ENCODE measurements around the gene RFXANK. TPM values are rescaled to one million over a fixed set of nuclear protein-coding genes. Genes with fewer than 3 reads are reported as not detected.

RFXANK gene
- total RNA-seq, 3 donors from 2014 or later (not counting 1 experiment from before 2014, with no cell fraction given), result 50.1 to 67.5 (median 66.0) TPM

DNA sequence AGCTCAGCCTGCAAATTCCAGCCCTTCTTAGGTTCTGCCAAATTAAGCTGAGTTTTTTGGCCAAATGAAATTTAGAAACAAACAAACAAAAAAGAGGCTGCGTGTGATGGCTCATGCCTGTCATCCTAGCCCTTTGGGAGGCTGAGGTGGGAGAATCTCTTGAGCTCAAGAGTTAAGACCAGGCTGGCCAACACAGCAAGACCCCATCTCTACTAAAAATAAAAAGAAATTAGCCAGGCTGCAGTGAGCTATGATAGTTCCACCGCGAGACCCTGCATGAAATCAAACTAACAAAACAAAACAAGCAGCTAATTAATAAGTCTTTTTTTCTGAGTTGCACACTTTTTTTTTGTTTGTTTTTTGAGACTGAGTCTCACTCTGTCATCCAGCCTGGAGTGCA, 37.6 kb downstream of the RFXANK start:
- Histone ChIP-seq H3K9me3 (ENCODE audit: control insufficient read depth, insufficient read depth, low read length) (peaks cover 14% of the 10 kb centered on the region), H3K4me1 (ENCODE audit: control insufficient read depth, insufficient read depth, low read length) (peaks cover 8% of the 10 kb centered on the region), H3K27ac (ENCODE audit: low read length) (no peak overlapping the region), H3K36me3 (ENCODE audit: control insufficient read depth, insufficient read depth, low read length) (no peaks in the 10 kb centered on the region), H3K27me3 (ENCODE audit: control insufficient read depth, insufficient read depth, low read length) (peaks cover 5% of the 10 kb centered on the region), H3K4me3 (ENCODE audit: low read length) (no peak overlapping the region)
- H3K36me3 Mint-ChIP-seq, result no peaks in the 10 kb centered on the region
- no peak for ATAC-seq
- peaks cover 0 to 6% of the 10 kb centered on the region in 2 donors for H3K27me3 Mint-ChIP-seq (ENCODE audit: low read depth in 2 of 2)
- 82% methylated on average over 2 of the region's 3 CpGs for WGBS (ENCODE audit: insufficient coverage)
- intact Hi-C loops (cut with micrococcal nuclease), result no loop called here
- H3K27ac Mint-ChIP-seq, result no peak overlapping the region
- no peaks in the 10 kb centered on the region for H3K9me3 Mint-ChIP-seq
- TF ChIP-seq, protein P1, sequence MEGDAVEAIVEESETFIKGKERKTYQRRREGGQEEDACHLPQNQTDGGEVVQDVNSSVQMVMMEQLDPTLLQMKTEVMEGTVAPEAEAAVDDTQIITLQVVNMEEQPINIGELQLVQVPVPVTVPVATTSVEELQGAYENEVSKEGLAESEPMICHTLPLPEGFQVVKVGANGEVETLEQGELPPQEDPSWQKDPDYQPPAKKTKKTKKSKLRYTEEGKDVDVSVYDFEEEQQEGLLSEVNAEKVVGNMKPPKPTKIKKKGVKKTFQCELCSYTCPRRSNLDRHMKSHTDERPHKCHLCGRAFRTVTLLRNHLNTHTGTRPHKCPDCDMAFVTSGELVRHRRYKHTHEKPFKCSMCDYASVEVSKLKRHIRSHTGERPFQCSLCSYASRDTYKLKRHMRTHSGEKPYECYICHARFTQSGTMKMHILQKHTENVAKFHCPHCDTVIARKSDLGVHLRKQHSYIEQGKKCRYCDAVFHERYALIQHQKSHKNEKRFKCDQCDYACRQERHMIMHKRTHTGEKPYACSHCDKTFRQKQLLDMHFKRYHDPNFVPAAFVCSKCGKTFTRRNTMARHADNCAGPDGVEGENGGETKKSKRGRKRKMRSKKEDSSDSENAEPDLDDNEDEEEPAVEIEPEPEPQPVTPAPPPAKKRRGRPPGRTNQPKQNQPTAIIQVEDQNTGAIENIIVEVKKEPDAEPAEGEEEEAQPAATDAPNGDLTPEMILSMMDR (IDR thresholded peaks at IDR 0.05), result no peak
- DNase-seq, result no peak
- no peak overlapping the region for H3K4me3 Mint-ChIP-seq
- peaks cover 4 to 9% of the 10 kb centered on the region in 2 donors for H3K4me1 Mint-ChIP-seq

DNA sequence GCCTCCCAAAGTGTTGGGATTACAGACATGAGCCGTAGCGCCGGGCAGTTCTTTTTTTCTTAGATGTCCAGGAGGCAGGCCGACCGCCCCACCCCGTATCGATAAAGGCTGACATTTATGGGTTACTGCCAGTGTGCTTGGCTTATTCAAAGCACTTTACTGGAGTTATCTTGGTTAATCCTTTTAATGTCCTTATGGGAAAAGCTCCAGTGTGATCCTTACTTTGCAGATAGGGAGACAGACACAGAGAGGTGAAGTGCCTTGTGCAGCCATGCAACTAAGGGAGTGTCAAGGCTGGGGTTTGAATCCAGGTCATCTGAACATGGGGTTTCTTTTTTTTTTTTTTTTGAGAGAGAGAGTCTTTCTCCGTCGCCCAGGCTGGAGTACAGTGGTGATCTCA, 38.9 kb downstream of the RFXANK start:
- peaks cover 19% of the 10 kb centered on the region for H3K9me3 ChIP-seq (ENCODE audit: control insufficient read depth, insufficient read depth, low read length)
- DNase-seq (no peak), ATAC-seq (no peak)
- no peak overlapping the region for H3K27ac ChIP-seq (ENCODE audit: low read length)
- intact Hi-C loops (cut with micrococcal nuclease), result no loop called here
- H3K4me3 ChIP-seq (ENCODE audit: low read length), result no peak overlapping the region
- Mint-ChIP-seq H3K27me3 (ENCODE audit: low read depth in 2 of 2) (peaks cover 0 to 4% of the 10 kb centered on the region in 2 donors), H3K27ac (no peak overlapping the region), H3K9me3 (no peaks in the 10 kb centered on the region), H3K36me3 (no peaks in the 10 kb centered on the region), H3K4me3 (no peak overlapping the region), H3K4me1 (no peaks in the 10 kb centered on the region)
- H3K36me3 ChIP-seq (ENCODE audit: control insufficient read depth, insufficient read depth, low read length), result no peaks in the 10 kb centered on the region
- TF ChIP-seq, protein P1 (IDR thresholded peaks at IDR 0.05), result no peak
- H3K4me1 ChIP-seq (ENCODE audit: control insufficient read depth, insufficient read depth, low read length), result no peaks in the 10 kb centered on the region
- WGBS (ENCODE audit: insufficient coverage), result 90% methylated on average over 9 of the region's 9 CpGs
- no peaks in the 10 kb centered on the region for H3K27me3 ChIP-seq (ENCODE audit: control insufficient read depth, insufficient read depth, low read length)

DNA sequence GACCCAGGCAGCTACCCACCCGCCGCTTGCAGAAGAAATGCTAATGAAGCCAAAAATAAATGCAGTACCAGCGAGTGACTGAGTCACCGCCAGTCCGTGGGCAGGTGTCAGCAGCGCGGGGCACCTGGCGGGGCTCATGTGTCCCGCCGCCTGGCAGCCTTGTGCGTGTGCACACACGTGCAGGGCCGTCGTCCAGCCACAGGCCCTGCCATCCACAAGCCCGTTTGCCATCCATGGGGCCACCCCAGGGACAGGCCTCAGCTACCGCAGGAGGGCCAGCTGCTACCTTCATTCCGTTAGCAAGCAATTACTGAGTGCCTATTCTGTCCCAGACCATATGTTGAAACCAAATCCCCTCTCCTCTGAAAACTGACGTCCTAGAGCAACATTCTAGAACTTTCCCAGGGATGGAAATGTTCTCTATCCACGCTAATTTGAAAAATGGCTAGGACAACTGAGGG, 40.2 kb downstream of the RFXANK start:
- Mint-ChIP-seq H3K36me3 (no peaks in the 10 kb centered on the region), H3K9me3 (peaks cover 2 to 3% of the 10 kb centered on the region in 2 donors), H3K27ac (no peak overlapping the region), H3K27me3 (ENCODE audit: low read depth in 2 of 2) (peaks cover 0 to 6% of the 10 kb centered on the region in 2 donors), H3K4me1 (no peaks in the 10 kb centered on the region), H3K4me3 (no peak overlapping the region)
- Histone ChIP-seq H3K4me1 (ENCODE audit: control insufficient read depth, insufficient read depth, low read length) (no peaks in the 10 kb centered on the region), H3K4me3 (ENCODE audit: low read length) (no peak overlapping the region), H3K9me3 (ENCODE audit: control insufficient read depth, insufficient read depth, low read length) (peaks cover 19% of the 10 kb centered on the region), H3K27me3 (ENCODE audit: control insufficient read depth, insufficient read depth, low read length) (no peaks in the 10 kb centered on the region), H3K36me3 (ENCODE audit: control insufficient read depth, insufficient read depth, low read length) (no peaks in the 10 kb centered on the region), H3K27ac (ENCODE audit: low read length) (no peak overlapping the region)
- intact Hi-C loops (cut with micrococcal nuclease), result no loop called here
- ATAC-seq (no peak), DNase-seq (no peak)
- TF ChIP-seq, protein P1 (IDR thresholded peaks at IDR 0.05), result no peak
- WGBS (ENCODE audit: insufficient coverage), result 71% methylated on average over 19 of the region's 19 CpGs

DNA sequence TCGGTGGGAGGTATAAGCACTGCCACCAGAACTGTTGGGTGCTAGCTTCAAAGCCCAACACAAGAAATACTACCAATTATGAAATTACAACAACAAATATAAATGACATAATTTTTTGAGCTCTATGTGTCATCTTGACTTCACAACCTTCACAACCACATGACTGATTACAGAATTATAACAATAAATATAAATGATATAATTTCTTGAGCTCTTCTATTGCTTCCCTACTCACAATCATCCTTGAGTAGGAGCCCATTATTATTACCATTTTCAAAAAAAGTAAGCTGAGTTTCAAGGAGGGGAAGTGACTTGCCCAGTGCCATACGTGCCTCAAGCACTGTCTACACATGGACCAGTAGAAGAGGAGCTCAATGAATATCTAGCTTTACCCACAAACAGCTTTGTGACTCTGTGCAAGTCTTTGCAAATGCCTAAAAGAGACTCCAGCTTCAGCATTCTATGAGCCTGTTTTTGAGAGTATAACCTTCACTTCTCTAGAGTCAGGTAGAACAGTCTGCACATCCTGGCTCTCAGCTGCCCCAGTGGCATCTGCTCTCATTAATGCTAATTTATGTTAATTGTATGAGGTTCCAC, 42.3 kb downstream of the RFXANK start:
- H3K9me3 ChIP-seq (ENCODE audit: control insufficient read depth, insufficient read depth, low read length), result peaks cover 19% of the 10 kb centered on the region
- no peak for DNase-seq
- Mint-ChIP-seq H3K27ac (no peak overlapping the region), H3K36me3 (no peaks in the 10 kb centered on the region), H3K4me3 (no peak overlapping the region), H3K27me3 (ENCODE audit: low read depth in 2 of 2) (peaks cover 0 to 12% of the 10 kb centered on the region in 2 donors), H3K9me3 (peaks cover 2 to 3% of the 10 kb centered on the region in 2 donors), H3K4me1 (no peaks in the 10 kb centered on the region)
- TF ChIP-seq, protein P1 (IDR thresholded peaks at IDR 0.05), result no peak
- intact Hi-C loops (cut with micrococcal nuclease), result no loop called here
- WGBS (ENCODE audit: insufficient coverage), result 92% methylated on average over 2 of the region's 2 CpGs
- no peak overlapping the region for H3K27ac ChIP-seq (ENCODE audit: low read length)
- no peak for ATAC-seq
- no peaks in the 10 kb centered on the region for H3K27me3 ChIP-seq (ENCODE audit: control insufficient read depth, insufficient read depth, low read length)
- no peaks in the 10 kb centered on the region for H3K36me3 ChIP-seq (ENCODE audit: control insufficient read depth, insufficient read depth, low read length)
- H3K4me3 ChIP-seq (ENCODE audit: low read length), result no peak overlapping the region
- no peaks in the 10 kb centered on the region for H3K4me1 ChIP-seq (ENCODE audit: control insufficient read depth, insufficient read depth, low read length)
